Peyer's patch (tissue), 4 donors: Measurements from ENCODE around the gene CALD1. TPM values are rescaled to one million over a fixed set of nuclear protein-coding genes. Genes with fewer than 3 reads are reported as not detected.
A peak's percentile ranks its signal among the peaks of the same experiment; 100 is the strongest.

Experiments used
- DNase-seq, 3 donors: peaks; one replicate each; pipeline ENCODE4 v3.0.0-alpha.2; 2017 to 2019
- H3K27ac ChIP-seq, 4 donors: fragments of 200-600 bp; sonication (generic); one replicate each; pipeline ENCODE4 v1.5.1; 2016 to 2019
- H3K27me3 ChIP-seq, 2 donors: fragments of 200-600 bp; sonication (generic); one replicate each; pipeline ENCODE4 v1.5.1; 2019
- H3K36me3 ChIP-seq, 3 donors: fragments of 200-600 bp; sonication (generic); one replicate each; pipeline ENCODE4 v1.5.1; 2016 to 2019
- H3K4me1 ChIP-seq, 4 donors: fragments of 200-600 bp; sonication (generic); one replicate each; pipeline ENCODE4 v1.5.1; 2016 to 2019
- H3K4me3 ChIP-seq, 4 donors: fragments of 200-600 bp; sonication (generic); 1 replicate in 3 of 4; 2 replicates in 1 of 4; pipeline ENCODE4 v1.5.1; 2016 to 2019; ENCODE audit warnings: mild to moderate bottlenecking in 1 of 4
- H3K9me3 ChIP-seq, 4 donors: fragments of 200-600 bp; sonication (generic); one replicate each; pipeline ENCODE4 v1.5.1; 2016 to 2019; ENCODE audit warnings: mild to moderate bottlenecking in 1 of 4
- POLR2A ChIP-seq, 2 donors: fragments of 450-650 bp; IDR thresholded peaks; one replicate each; pipeline ENCODE4 v1.5.1; 2017; ENCODE audit warnings: antibody characterized with exemption in 2 of 2, mild to moderate bottlenecking in 2 of 2, moderate library complexity in 2 of 2
- total RNA-seq, 4 donors: library from RNA; depleted of rRNA; stranded (reverse); fragments of >200 nt; gene quantifications; one replicate each; pipeline ENCODE4 v1.1.0, GENCODE V29; 2016
- TF ChIP-seq, protein P1 (sequence below), 6 experiments: fragments of 450-650 bp in 4 of 6; fragments of 200-600 bp in 2 of 6; sonication (generic) in 1 of 6; IDR thresholded peaks; one replicate each; pipeline ENCODE4 v1.5.1; 2017 to 2019; ENCODE audit warnings: antibody characterized with exemption in 6 of 6, mild to moderate bottlenecking in 3 of 6, moderate library complexity in 1 of 6

CALD1 gene
- total RNA-seq, 4 donors from 2014 or later: 39.2 to 536 (median 83.1) TPM

DNA sequence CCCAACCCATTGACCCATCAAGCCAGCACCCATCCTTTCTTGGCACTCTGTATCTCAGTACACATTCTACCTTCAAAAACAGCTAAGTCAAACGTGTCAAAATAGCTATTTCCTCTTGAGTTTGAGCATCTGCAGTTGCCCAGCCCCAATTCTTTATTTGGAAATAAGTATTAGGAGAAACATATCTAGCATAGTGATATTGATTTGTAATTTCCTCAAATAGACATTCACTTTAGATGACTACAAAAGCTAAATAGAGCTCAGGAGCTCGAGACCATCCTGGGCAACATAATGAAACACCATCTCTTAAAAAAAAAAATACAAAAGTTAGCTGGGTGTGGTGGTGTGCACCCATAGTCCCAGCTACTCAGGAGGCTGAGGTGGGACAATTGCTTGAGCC, 147.6 kb downstream of the CALD1 start:
- no peak overlapping the region for H3K27ac ChIP-seq
- TF ChIP-seq POLR2A (IDR thresholded peaks at IDR 0.05): no peak
- TF ChIP-seq, protein P1, sequence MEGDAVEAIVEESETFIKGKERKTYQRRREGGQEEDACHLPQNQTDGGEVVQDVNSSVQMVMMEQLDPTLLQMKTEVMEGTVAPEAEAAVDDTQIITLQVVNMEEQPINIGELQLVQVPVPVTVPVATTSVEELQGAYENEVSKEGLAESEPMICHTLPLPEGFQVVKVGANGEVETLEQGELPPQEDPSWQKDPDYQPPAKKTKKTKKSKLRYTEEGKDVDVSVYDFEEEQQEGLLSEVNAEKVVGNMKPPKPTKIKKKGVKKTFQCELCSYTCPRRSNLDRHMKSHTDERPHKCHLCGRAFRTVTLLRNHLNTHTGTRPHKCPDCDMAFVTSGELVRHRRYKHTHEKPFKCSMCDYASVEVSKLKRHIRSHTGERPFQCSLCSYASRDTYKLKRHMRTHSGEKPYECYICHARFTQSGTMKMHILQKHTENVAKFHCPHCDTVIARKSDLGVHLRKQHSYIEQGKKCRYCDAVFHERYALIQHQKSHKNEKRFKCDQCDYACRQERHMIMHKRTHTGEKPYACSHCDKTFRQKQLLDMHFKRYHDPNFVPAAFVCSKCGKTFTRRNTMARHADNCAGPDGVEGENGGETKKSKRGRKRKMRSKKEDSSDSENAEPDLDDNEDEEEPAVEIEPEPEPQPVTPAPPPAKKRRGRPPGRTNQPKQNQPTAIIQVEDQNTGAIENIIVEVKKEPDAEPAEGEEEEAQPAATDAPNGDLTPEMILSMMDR (IDR thresholded peaks at IDR 0.05): no peak
- H3K9me3 ChIP-seq: no peaks in the 10 kb centered on the region
- no peaks in the 10 kb centered on the region for H3K27me3 ChIP-seq
- DNase-seq: no peak
- peaks cover 0 to 4% (median 0%) of the 10 kb centered on the region in 4 donors for H3K4me1 ChIP-seq
- no peak overlapping the region for H3K4me3 ChIP-seq
- peaks cover 0 to 3% (median 0%) of the 10 kb centered on the region in 3 donors for H3K36me3 ChIP-seq

DNA sequence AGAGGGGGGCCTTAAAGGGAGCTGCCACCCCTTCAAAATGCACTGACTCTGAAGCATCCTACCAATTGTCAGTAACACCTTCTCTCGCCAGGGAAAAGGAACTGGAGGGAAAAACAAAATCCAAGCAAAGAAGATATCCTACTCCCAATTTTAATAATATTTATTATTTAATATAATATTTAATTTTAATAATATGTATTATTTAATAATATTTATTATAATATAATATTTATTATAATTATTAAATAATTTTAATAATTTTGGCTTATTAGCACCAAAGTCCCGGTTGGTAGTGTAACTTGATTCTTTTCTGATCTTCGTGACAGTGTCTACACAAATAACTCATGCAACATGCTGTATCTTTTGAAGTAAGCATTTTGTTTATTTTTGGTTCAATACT, 148.3 kb downstream of the CALD1 start:
- TF ChIP-seq, protein P1 (IDR thresholded peaks at IDR 0.05): no peak
- TF ChIP-seq POLR2A (IDR thresholded peaks at IDR 0.05): no peak
- Histone ChIP-seq H3K4me3 (no peak overlapping the region), H3K27me3 (no peaks in the 10 kb centered on the region), H3K36me3 (peaks cover 0 to 3% (median 0%) of the 10 kb centered on the region in 3 donors), H3K9me3 (no peaks in the 10 kb centered on the region), H3K27ac (no peak overlapping the region), H3K4me1 (peaks cover 0 to 8% (median 0%) of the 10 kb centered on the region in 4 donors)
- DNase-seq: no peak

DNA sequence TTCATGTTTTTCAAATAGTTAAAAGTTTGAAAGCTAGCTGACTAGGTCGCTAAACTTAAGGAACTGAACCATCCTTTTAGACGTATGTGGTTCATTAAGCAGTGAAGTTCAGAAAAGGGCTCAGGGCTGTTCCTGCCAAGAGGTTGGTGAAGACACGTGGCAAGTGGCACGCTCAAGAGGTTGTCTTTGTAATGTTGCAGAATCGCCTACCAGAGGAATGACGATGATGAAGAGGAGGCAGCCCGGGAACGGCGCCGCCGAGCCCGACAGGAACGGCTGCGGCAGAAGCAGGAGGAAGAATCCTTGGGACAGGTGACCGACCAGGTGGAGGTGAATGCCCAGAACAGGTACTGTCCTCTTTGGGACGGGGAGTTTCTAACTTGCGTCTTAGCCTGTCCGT, 149.1 kb downstream of the CALD1 start:
- peaks cover 0 to 8% (median 0%) of the 10 kb centered on the region in 4 donors for H3K4me1 ChIP-seq

DNA sequence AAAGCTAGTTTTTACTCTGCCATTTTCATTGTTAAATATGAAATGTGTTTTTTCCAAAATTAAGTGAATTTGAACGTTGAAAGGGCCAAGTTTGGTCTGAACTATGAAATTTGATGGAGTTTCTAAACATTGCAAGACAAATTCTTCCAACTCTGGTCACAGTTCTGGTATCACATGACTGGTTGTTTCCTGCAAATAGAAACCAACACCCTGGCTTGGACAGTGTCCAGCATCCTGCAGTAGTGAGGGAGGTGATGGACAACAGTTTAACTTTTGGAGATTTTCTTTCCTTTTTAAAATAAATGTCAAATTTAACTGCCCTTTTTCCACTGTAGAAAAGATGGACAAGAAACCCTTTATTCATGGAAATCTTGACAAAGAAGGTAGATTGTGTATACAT, 152.1 kb downstream of the CALD1 start:
- peaks cover 0 to 9% (median 0%) of the 10 kb centered on the region in 3 donors for H3K36me3 ChIP-seq
- no peaks in the 10 kb centered on the region for H3K9me3 ChIP-seq
- peak overlapping the region in 1 of 4 donors; percentile 43 for H3K27ac ChIP-seq
- TF ChIP-seq POLR2A (IDR thresholded peaks at IDR 0.05): no peak
- TF ChIP-seq, protein P1 (IDR thresholded peaks at IDR 0.05): no peak
- H3K4me1 ChIP-seq: peaks cover 0 to 8% (median 0%) of the 10 kb centered on the region in 4 donors
- DNase-seq: no peak
- H3K4me3 ChIP-seq: no peak overlapping the region
- H3K27me3 ChIP-seq: no peaks in the 10 kb centered on the region

More for the DNA sequence above, 149.1 kb downstream of the CALD1 start:
- Histone ChIP-seq H3K9me3 (no peaks in the 10 kb centered on the region), H3K4me3 (no peak overlapping the region), H3K27me3 (no peaks in the 10 kb centered on the region), H3K36me3 (peaks cover 0 to 3% (median 0%) of the 10 kb centered on the region in 3 donors), H3K27ac (no peak overlapping the region)
- TF ChIP-seq, protein P1 (IDR thresholded peaks at IDR 0.05): no peak
- no peak for TF ChIP-seq POLR2A (IDR thresholded peaks at IDR 0.05)
- no peak for DNase-seq

DNA sequence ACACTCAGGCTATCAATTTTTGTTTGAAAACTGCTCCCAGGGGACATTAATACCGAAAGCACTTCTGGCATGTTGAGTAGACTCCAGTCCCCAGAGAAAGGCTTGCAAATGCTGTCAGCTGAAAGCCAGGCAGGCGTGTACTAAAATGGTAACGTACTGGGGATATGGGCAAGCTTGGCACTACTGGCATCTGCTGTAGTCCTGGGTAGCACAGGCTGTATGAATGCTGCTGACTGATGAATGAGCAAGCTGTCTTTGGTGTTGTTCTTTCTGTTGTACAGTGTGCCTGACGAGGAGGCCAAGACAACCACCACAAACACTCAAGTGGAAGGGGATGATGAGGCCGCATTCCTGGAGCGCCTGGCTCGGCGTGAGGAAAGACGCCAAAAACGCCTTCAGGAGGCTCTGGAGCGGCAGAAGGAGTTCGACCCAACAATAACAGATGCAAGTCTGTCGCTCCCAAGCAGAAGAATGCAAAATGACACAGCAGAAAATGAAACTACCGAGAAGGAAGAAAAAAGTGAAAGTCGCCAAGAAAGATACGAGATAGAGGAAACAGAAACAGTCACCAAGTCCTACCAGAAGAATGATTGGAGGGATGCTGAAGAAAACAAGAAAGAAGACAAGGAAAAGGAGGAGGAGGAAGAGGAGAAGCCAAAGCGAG, 153.4 kb downstream of the CALD1 start:
- no peak overlapping the region for H3K4me3 ChIP-seq
- H3K27ac ChIP-seq: peak overlapping the region in 3 of 4 donors; percentile 25 to 52 (median 43)
- H3K27me3 ChIP-seq: no peaks in the 10 kb centered on the region
- peaks cover 0 to 8% (median 0%) of the 10 kb centered on the region in 4 donors for H3K4me1 ChIP-seq
- DNase-seq: no peak
- no peaks in the 10 kb centered on the region for H3K9me3 ChIP-seq
- no peak for TF ChIP-seq POLR2A (IDR thresholded peaks at IDR 0.05)
- TF ChIP-seq, protein P1 (IDR thresholded peaks at IDR 0.05): no peak
- H3K36me3 ChIP-seq: peaks cover 0 to 9% (median 0%) of the 10 kb centered on the region in 3 donors
